Body of pancreas (tissue), 4 donors: ENCODE results near the gene TMEM131L.

ENCODE experiments used
- CTCF ChIP-seq, 7 experiments: fragments of 450-650 bp in 4 of 7; fragments of 200-600 bp in 3 of 7; sonication (generic) in 3 of 7; IDR thresholded peaks; one replicate each; pipeline ENCODE4 v1.5.1; 2016 to 2019; ENCODE audit warnings: antibody characterized with exemption in 7 of 7
- POLR2A ChIP-seq, 3 donors: fragments of 450-650 bp; IDR thresholded peaks; one replicate each; pipeline ENCODE4 v1.6.1; 2016; ENCODE audit warnings: antibody characterized with exemption in 3 of 3, mild to moderate bottlenecking in 2 of 3

- no peak for TF ChIP-seq CTCF (IDR thresholded peaks at IDR 0.05)
- TF ChIP-seq POLR2A (IDR thresholded peaks at IDR 0.05) = no peak
Measured at GRCh38 chr4:153426207-153426885, 39.8 kb upstream of the TMEM131L start.
